HepG2 (cell line): ENCODE measurements around the gene ZNF180.

Source experiments
- EP300 ChIP-seq, 3 experiments: sonication (generic) in 1 of 3; formaldehyde crosslinking in 1 of 3; IDR thresholded peaks; 2 replicates each; pipeline versions ENCODE4 v1.5.1 to v1.6.1; 2011 to 2020; ENCODE audit warnings: low read depth in 2 of 3, low read length in 2 of 3, borderline replicate concordance in 1 of 3, improper control_type of control experiment in 1 of 3, mild to moderate bottlenecking in 1 of 3, missing genetic modification reagents in 1 of 3, moderate library complexity in 1 of 3
- EZH2 ChIP-seq: conservative IDR thresholded peaks from 2 replicates; pipeline ENCODE4 v1.6.1; 2012; ENCODE audit warnings: mild to moderate bottlenecking, low read depth, low read length, moderate library complexity
- FLYWCH1 ChIP-seq: sonication (generic); formaldehyde crosslinking; IDR thresholded peaks from 2 replicates; pipeline ENCODE4 v1.8.1; 2023; ENCODE audit warnings: mild to moderate bottlenecking, missing genetic modification reagents
- FOSL2 ChIP-seq: sonication (generic); formaldehyde crosslinking; IDR thresholded peaks from 2 replicates; pipeline ENCODE4 v1.4.0; 2020; ENCODE audit warnings: missing genetic modification reagents
- KLF9 ChIP-seq: IDR thresholded peaks from 2 replicates; pipeline ENCODE4 v1.6.1; 2016; ENCODE audit warnings: low read depth
- PHB2 ChIP-seq: fragments of 450-650 bp; IDR thresholded peaks from 2 replicates; pipeline ENCODE4 v1.6.1; 2018; ENCODE audit not compliant: partially characterized antibody
- POLR2A ChIP-seq, 2 experiments: IDR thresholded peaks; 2 replicates each; pipeline ENCODE4 v1.6.1; 2011; ENCODE audit warnings: low read depth in 2 of 2, low read length in 2 of 2, mild to moderate bottlenecking in 1 of 2, moderate library complexity in 1 of 2; ENCODE audit not compliant: insufficient read depth in 1 of 2
- SIN3A ChIP-seq: IDR thresholded peaks from 2 replicates; pipeline ENCODE4 v1.6.1; 2011; ENCODE audit warnings: low read depth, mild to moderate bottlenecking, control low read depth, low read length, borderline replicate concordance
- TBX3 ChIP-seq: fragments of 450-650 bp; IDR thresholded peaks from 2 replicates; pipeline ENCODE4 v1.6.1; 2017; ENCODE audit warnings: antibody characterized with exemption, mild to moderate bottlenecking, inconsistent platforms, borderline replicate concordance
- TF ChIP-seq, protein P1 (sequence below): sonication (generic); formaldehyde crosslinking; IDR thresholded peaks from 2 replicates; pipeline ENCODE4 v1.5.0; 2020; ENCODE audit warnings: mild to moderate bottlenecking, missing genetic modification reagents, moderate library complexity
- TF ChIP-seq, protein P2 (sequence below): sonication (generic); formaldehyde crosslinking; IDR thresholded peaks from 2 replicates; pipeline ENCODE4 v1.4.0; 2020; ENCODE audit warnings: missing genetic modification reagents, borderline replicate concordance
- TF ChIP-seq, protein P3 (sequence below), 2 experiments: sonication (generic) in 1 of 2; formaldehyde crosslinking in 1 of 2; IDR thresholded peaks; 2 replicates each; pipeline versions ENCODE4 v1.5.1 to v1.6.1; 2011 to 2020; ENCODE audit warnings: borderline replicate concordance in 1 of 2, low read depth in 1 of 2, low read length in 1 of 2, mild to moderate bottlenecking in 1 of 2, missing genetic modification reagents in 1 of 2, moderate library complexity in 1 of 2
- TF ChIP-seq, protein P4 (sequence below): IDR thresholded peaks from 2 replicates; pipeline ENCODE4 v1.6.1; 2012; ENCODE audit warnings: low read depth, low read length, improper control_type of control experiment

DNA sequence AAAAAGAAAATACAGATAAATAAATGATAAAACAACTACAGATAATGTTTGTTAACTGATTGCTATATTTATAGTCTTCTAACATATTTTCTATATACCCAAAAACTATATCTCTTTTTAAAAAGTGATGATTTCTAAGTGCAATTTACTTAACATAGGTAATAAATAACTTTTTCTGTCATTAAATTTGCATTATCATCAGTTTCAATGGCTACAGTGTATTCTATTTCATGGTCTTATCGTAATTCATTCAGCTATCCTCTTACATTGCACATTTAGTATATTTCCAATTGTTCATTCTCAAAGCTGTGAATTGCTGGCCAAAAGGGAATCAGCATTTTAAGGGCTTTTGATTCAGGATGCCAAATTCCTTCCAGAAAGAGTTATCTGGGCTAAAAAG lies 3.6 kb downstream of the ZNF180 start:
- TF ChIP-seq, protein P1, sequence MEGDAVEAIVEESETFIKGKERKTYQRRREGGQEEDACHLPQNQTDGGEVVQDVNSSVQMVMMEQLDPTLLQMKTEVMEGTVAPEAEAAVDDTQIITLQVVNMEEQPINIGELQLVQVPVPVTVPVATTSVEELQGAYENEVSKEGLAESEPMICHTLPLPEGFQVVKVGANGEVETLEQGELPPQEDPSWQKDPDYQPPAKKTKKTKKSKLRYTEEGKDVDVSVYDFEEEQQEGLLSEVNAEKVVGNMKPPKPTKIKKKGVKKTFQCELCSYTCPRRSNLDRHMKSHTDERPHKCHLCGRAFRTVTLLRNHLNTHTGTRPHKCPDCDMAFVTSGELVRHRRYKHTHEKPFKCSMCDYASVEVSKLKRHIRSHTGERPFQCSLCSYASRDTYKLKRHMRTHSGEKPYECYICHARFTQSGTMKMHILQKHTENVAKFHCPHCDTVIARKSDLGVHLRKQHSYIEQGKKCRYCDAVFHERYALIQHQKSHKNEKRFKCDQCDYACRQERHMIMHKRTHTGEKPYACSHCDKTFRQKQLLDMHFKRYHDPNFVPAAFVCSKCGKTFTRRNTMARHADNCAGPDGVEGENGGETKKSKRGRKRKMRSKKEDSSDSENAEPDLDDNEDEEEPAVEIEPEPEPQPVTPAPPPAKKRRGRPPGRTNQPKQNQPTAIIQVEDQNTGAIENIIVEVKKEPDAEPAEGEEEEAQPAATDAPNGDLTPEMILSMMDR (CRISPR knock-in tag): no peak
- TF ChIP-seq FLYWCH1 (CRISPR knock-in tag) (no peak), PHB2 (no peak), FOSL2 (CRISPR knock-in tag) (no peak), SIN3A (no peak), KLF9 (CRISPR knock-in tag) (no peak), EZH2 (no peak), EP300 (IDR thresholded peaks at IDR 0.05; ENCODE audit: low read depth in 2 of 2, low read length in 2 of 2) (no peak), EP300 (CRISPR knock-in tag; IDR thresholded peaks at IDR 0.05; ENCODE audit: borderline replicate concordance) (no peak), POLR2A (IDR thresholded peaks at IDR 0.05; ENCODE audit: insufficient read depth in 1 of 2, low read depth in 2 of 2, low read length in 2 of 2) (no peak), TBX3 (no peak)
- TF ChIP-seq, protein P2, sequence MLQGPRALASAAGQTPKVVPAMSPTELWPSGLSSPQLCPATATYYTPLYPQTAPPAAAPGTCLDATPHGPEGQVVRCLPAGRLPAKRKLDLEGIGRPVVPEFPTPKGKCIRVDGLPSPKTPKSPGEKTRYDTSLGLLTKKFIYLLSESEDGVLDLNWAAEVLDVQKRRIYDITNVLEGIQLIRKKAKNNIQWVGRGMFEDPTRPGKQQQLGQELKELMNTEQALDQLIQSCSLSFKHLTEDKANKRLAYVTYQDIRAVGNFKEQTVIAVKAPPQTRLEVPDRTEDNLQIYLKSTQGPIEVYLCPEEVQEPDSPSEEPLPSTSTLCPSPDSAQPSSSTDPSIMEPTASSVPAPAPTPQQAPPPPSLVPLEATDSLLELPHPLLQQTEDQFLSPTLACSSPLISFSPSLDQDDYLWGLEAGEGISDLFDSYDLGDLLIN (CRISPR knock-in tag): no peak
- TF ChIP-seq, protein P3, sequence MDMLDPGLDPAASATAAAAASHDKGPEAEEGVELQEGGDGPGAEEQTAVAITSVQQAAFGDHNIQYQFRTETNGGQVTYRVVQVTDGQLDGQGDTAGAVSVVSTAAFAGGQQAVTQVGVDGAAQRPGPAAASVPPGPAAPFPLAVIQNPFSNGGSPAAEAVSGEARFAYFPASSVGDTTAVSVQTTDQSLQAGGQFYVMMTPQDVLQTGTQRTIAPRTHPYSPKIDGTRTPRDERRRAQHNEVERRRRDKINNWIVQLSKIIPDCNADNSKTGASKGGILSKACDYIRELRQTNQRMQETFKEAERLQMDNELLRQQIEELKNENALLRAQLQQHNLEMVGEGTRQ (IDR thresholded peaks at IDR 0.05; ENCODE audit: low read depth, low read length): no peak
- TF ChIP-seq, protein P3 (CRISPR knock-in tag; IDR thresholded peaks at IDR 0.05; ENCODE audit: borderline replicate concordance): no peak
- TF ChIP-seq, protein P4, sequence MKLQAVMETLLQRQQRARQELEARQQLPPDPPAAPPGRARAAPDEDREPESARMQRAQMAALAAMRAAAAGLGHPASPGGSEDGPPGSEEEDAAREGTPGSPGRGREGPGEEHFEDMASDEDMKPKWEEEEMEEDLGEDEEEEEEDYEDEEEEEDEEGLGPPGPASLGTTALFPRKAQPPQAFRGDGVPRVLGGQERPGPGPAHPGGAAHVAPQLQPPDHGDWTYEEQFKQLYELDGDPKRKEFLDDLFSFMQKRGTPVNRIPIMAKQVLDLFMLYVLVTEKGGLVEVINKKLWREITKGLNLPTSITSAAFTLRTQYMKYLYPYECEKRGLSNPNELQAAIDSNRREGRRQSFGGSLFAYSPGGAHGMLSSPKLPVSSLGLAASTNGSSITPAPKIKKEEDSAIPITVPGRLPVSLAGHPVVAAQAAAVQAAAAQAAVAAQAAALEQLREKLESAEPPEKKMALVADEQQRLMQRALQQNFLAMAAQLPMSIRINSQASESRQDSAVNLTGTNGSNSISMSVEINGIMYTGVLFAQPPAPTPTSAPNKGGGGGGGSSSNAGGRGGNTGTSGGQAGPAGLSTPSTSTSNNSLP: no peak
